HG02970 (cell line): ENCODE measurements around the gene IQCH.

Experiments
- ATAC-seq: cut with Tn5 transposase; IDR thresholded peaks from one replicate; pipeline ENCODE4 v1.9.1; 2021; ENCODE audit warnings: mild to moderate bottlenecking, moderate library complexity, moderate number of reproducible peaks; ENCODE audit not compliant: unreplicated experiment, low FRiP score

The IQCH gene

GRCh38 chr15:67479781-67480505, 225.4 kb downstream of the IQCH start:
- no peak for ATAC-seq

DNA sequence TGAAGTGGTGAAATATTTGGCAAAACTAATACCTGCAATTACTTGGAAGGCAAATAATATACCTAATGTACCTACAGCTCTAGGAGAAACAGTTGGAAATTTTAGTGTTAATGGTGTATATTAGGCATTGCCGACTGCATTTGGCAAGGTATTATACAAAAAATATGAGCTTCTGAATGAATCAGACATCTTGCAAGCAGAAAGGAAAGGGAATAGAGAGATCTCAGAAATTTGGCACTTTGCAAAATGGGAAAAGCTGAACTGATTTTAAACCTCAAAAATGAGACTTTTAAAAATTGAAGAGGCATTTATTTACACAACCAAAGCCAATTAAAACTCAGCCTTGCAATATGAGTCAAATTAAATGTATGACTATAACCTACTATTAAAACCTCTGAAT, 226.2 kb downstream of the IQCH start:
- no peak for ATAC-seq

DNA sequence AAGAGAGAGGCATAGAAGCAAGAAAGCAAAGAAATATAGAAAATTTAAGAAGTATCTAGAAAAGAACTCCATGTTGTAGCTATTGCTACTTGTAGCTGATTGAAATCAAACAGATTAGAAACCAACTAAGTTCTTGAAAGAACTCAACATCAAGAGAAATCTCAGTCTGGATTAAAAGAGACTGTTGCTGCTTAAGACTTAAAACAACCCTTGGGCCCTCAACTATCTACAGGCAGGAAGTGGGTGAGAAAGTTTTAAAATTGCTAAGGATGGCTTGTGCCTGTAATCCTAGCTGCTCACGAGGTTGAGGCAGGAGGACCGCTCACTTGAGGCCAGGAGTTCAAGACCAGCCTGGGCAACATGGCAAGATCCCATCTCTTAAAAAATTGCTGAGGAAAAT, 227.1 kb downstream of the IQCH start:
- no peak for ATAC-seq

DNA sequence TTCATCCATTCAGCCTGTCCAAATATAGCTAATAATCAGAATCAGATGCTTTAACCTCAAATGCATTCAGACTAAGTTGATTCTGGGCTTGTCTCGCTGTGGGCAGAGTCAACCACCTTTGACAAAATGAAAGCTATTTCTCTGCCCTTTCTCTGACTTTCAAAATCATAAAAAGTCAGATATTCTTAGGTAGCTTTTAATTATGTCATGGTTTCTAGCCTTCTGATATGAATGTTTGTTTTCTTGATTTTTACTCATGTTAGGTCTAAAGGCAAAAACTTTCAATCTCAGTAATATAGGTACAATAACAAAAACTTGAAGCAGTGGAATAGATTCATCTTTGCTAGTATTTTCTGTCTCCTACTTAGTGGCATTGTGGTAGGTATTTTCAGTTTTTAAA, 241.0 kb downstream of the IQCH start:
- ATAC-seq = no peak

GRCh38 chr15:67501177-67501835, 246.7 kb downstream of the IQCH start:
- no peak for ATAC-seq

DNA sequence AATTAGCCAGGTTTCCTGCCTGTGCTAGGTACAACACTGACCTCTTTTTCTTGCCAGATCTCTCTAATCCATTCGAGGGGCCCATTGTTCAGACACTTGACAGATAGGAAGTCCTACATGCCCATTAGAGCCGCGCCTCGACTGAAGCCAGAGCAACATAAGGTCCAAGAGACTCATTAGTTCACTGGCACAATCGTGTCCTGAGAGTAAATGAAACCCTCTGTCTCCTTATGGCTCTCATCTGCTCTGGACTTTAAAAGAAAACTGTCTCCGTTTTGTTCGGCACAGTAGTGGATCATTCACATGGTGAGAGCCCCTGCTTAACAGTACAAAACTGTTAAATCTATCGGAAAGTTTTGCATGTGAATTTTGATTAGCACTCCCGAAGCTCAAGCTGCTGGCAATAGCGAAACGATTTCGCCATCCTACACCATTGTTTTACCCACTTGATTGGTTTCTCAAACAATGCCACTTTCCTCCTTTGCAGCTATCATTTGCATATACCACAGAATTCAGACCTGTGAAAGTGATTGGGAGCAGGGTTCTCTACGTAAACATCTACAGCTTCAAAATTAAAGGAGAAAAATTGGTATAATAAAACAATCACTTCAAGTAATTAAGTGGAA, 247.4 kb downstream of the IQCH start:
- ATAC-seq = no peak

GRCh38 chr15:67504056-67504455, 249.5 kb downstream of the IQCH start:
- no peak for ATAC-seq

GRCh38 chr15:67504796-67505195, 250.2 kb downstream of the IQCH start:
- ATAC-seq = no peak

- ATAC-seq = no peak
These were observed 251.3 kb downstream of the IQCH start for GRCh38 chr15:67505675-67506572.

DNA sequence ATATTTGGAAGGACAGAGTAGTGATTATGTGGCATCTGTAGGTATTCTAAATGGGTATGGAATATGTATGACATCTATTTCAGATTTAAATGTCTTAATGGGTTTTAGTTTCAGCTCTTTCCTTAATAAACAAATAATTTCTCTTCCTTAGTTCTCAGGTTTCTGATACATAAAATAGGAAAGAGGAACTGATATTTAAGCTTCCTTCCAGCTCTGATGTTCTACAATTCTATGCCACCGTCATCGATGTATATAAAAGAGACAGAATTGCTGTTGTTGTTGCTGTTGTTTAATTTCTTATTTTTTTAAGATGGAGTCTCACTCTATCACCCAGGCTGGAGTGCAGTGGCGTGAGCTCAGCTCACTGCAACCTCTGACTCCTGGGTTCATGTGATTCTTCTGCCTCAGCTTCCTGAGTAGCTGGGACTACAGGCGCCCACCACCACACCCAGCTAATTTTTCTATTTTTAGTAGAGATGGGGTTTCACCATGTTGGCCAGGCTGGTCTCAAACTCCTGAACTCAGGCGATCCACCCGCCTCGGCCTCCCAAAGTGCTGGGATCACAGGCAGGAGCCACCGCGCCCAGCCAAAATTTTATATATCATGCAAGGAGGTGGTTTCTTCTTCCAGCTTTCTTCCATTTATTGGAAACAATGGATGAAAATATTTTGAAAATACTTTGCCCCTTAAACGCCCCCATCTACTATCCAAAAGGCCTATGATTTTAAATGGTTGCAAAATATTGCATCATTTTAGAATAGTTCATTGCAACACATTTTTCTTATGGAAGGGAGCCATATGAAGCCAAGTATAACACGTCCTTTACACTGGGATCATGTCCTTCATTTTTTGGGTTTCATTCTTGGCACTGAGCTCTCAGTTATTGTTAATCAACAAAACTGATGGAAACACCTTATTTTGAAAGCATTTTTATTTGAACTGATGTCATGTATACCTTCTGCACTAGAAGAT, 252.5 kb downstream of the IQCH start:
- ATAC-seq = no peak

DNA sequence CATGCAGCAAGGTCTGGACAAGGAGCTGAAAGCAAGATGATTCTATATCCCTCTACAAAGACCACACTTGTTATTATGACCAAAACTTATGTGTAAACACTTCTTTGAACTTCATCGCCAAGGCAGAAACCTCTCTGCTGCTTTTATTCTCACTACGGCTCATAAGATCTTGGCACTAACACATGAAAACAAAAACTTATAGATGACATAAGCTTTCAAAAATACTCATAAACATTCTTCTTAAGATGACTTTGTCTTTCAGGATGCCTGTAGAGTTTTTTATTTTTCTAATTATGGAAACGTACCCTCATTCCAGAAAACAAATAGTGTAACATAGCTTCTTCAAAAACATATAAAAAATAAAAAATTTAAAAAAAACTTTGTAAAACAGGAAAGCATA, 253.8 kb downstream of the IQCH start:
- no peak for ATAC-seq

GRCh38 chr15:67509918-67510317, 255.3 kb downstream of the IQCH start:
- no peak for ATAC-seq

GRCh38 chr15:67510597-67511190, 256.1 kb downstream of the IQCH start:
- no peak for ATAC-seq

DNA sequence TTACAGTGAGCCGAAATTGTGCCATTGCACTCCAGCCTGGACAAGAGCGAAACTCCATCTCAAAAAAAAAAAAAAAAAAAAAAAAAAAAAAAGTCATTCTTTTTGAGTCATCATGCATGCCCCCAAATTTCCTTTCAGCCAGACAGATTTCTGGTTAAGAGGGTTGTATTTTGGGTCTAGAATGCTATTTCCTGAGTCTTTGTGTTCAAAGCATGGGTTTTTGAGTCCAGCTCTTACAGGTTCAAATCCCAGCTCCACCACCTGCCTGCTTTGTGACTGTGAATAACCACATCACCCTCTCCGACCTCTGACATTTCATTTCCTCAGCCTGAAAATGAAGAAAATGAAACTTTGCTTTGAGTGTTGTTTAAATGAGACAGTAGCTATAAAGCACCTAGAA, 257.0 kb downstream of the IQCH start:
- no peak for ATAC-seq

- no peak for ATAC-seq
These were observed 257.6 kb downstream of the IQCH start for GRCh38 chr15:67512140-67512539.

DNA sequence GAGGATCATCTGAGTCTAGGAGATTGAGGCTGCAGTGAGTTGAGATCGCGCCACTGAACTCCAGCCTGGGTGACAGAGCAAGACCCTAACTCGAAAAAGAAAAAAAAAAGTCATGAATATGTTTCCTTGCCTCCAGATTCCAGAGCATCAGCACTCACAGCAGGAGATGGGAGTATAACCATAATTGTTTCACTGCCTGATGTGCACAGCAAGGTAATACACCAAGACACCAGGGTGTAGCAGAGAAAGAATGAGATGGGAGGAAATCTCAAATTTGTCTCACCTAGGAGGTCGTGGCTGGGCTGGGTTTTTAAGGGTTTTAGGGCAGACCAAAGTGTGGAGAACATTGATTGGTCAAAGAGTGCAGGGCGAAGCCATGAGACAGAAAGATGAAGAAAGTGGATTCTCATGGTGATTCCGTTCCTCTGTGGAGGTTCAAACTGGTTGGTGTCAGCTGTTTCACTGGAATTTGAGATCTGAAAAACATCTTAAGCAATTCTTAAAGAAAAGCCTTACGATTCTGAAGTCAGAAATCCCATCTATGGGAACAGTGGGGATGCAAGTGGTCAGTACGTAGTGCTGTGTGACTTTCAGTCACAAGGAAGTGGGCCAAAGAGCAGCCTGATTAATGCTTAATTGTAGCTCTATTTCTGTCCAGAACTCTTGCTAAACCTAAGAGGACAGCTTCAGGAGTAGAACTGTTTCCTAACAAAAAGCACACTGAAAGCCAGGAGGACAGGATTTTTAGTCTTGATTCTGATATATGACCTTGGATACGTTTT, 258.5 kb downstream of the IQCH start:
- no peak for ATAC-seq

DNA sequence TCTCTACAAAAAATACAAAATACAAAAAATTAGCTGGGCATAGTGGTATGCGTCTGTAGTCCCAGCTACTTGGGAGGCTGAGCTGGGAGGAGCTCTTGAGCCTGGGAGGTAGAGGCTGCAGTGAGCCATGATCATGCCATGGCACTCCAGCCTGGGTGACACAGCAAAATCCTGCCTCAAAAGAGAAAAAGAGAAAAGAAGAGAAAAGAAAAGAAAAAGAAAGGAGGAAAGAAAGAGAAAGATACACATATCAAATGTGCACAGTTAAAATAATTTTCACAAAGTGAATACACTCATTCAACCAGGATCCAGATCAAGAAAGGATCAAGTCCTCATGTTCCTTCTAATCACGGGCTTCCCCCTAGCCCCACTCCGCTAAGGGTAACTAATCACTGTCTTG, 260.5 kb downstream of the IQCH start:
- no peak for ATAC-seq

- no peak for ATAC-seq
These were observed 261.0 kb downstream of the IQCH start for GRCh38 chr15:67515557-67515956.
